ENCODE data around the gene HSD17B3.

DNA sequence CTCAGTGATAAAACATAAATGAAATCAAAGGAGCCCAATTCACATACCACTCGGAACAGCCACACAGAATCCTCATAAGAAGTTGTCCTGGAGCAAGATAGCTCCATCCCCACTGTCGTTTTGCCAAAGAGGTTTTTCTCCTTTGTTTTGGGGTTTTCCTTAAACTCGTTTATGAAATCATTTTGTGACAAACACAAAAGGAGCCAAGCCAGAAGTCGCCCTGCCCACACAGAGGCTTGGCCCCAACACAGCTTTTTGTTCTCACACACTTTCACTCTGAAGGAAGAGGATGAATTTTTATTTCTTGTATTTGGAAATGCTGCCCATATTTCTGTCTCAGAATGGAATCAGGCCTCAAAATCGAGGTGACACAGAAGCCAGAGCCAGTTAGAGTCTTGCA lies 113.4 kb downstream of the HSD17B3 start:
- TF ChIP-seq EP300 (IDR thresholded peaks at IDR 0.05) (no peak), POLR2A (IDR thresholded peaks at IDR 0.05) (no peak), POLR2AphosphoS5 (IDR thresholded peaks at IDR 0.05) (no peak)
- TF ChIP-seq, protein P1, sequence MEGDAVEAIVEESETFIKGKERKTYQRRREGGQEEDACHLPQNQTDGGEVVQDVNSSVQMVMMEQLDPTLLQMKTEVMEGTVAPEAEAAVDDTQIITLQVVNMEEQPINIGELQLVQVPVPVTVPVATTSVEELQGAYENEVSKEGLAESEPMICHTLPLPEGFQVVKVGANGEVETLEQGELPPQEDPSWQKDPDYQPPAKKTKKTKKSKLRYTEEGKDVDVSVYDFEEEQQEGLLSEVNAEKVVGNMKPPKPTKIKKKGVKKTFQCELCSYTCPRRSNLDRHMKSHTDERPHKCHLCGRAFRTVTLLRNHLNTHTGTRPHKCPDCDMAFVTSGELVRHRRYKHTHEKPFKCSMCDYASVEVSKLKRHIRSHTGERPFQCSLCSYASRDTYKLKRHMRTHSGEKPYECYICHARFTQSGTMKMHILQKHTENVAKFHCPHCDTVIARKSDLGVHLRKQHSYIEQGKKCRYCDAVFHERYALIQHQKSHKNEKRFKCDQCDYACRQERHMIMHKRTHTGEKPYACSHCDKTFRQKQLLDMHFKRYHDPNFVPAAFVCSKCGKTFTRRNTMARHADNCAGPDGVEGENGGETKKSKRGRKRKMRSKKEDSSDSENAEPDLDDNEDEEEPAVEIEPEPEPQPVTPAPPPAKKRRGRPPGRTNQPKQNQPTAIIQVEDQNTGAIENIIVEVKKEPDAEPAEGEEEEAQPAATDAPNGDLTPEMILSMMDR (IDR thresholded peaks at IDR 0.05), result no peak
